ENCODE results near the gene C5orf46. TPM values are rescaled to one million over a fixed set of nuclear protein-coding genes. Genes with fewer than 3 reads are reported as not detected.

The C5orf46 gene
- total and polyA plus RNA-seq, 2 of the 4 experiments (the other 2 are of a cell fraction) = 1.3 TPM; not detected in 1

DNA sequence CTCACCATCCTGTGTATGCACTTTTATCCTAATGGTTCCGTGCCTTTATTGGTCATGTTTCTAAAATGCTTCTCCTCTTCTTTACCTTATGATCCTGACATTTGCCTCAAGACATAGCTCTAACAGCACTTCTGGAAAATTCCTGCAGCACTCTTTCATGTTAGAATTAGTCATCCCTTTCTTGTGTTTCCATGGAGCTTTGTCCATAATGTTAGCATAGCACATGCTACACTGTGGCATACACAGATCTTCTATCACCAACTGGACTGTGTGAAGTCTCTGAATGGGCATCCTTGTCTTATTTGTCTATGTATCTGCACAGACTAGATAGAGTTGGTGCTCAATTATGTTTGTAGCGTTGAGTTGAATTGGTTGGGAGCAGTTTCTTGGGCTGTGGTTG, 25.9 kb downstream of the C5orf46 start:
- H4K5ac ChIP-seq (ENCODE audit: low read depth, low read length) = no peak overlapping the region
- H2BK120ac ChIP-seq (ENCODE audit: low read depth, low read length) = no peak overlapping the region
- no peak overlapping the region for H3K14ac ChIP-seq (replicated peaks; ENCODE audit: low read depth, low read length)
- no peak overlapping the region for H2AK9ac ChIP-seq (replicated peaks; ENCODE audit: low read depth, low read length, poor library complexity)
- no peak overlapping the region for H3K4me2 ChIP-seq (ENCODE audit: low read depth, low read length)
- no peaks in the 10 kb centered on the region for H3K9me3 ChIP-seq (ENCODE audit: control insufficient read depth, insufficient read depth, low read length)
- no peak overlapping the region for H4K8ac ChIP-seq (ENCODE audit: low read depth in 2 of 2, low read length in 2 of 2)
- H2BK5ac ChIP-seq (ENCODE audit: low read depth, low read length, poor library complexity, severe bottlenecking) = no peak overlapping the region
- no peak overlapping the region for H2BK15ac ChIP-seq (ENCODE audit: low read depth, low read length)
- TF ChIP-seq NFE2L2 (IDR thresholded peaks at IDR 0.05; ENCODE audit: low read depth, low read length) (no peak), CHD1 (IDR thresholded peaks at IDR 0.05; ENCODE audit: low read depth, low read length) (no peak), MXI1 (IDR thresholded peaks at IDR 0.05; ENCODE audit: borderline replicate concordance, low read depth, low read length) (no peak), CEBPB (IDR thresholded peaks at IDR 0.05; ENCODE audit: low read depth, low read length) (no peak), MAFK (IDR thresholded peaks at IDR 0.05; ENCODE audit: low read depth, low read length) (no peak), FOS (IDR thresholded peaks at IDR 0.05; ENCODE audit: low read depth, low read length) (no peak), RFX5 (IDR thresholded peaks at IDR 0.05; ENCODE audit: low read depth, low read length) (no peak), RAD21 (IDR thresholded peaks at IDR 0.05; ENCODE audit: low read length) (no peak), RCOR1 (IDR thresholded peaks at IDR 0.05; ENCODE audit: insufficient replicate concordance, low read length) (no peak), BHLHE40 (IDR thresholded peaks at IDR 0.05; ENCODE audit: low read depth, low read length) (no peak), SMC3 (IDR thresholded peaks at IDR 0.05; ENCODE audit: low read depth, low read length) (no peak), POLR2A (IDR thresholded peaks at IDR 0.05; ENCODE audit: low read depth, low read length) (no peak), MAZ (IDR thresholded peaks at IDR 0.05; ENCODE audit: borderline replicate concordance, low read depth, low read length) (no peak)
- TF ChIP-seq, protein P1, sequence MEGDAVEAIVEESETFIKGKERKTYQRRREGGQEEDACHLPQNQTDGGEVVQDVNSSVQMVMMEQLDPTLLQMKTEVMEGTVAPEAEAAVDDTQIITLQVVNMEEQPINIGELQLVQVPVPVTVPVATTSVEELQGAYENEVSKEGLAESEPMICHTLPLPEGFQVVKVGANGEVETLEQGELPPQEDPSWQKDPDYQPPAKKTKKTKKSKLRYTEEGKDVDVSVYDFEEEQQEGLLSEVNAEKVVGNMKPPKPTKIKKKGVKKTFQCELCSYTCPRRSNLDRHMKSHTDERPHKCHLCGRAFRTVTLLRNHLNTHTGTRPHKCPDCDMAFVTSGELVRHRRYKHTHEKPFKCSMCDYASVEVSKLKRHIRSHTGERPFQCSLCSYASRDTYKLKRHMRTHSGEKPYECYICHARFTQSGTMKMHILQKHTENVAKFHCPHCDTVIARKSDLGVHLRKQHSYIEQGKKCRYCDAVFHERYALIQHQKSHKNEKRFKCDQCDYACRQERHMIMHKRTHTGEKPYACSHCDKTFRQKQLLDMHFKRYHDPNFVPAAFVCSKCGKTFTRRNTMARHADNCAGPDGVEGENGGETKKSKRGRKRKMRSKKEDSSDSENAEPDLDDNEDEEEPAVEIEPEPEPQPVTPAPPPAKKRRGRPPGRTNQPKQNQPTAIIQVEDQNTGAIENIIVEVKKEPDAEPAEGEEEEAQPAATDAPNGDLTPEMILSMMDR (conservative IDR thresholded peaks at IDR 0.05; ENCODE audit: low read depth, low read length) = no peak
- TF ChIP-seq, protein P2, sequence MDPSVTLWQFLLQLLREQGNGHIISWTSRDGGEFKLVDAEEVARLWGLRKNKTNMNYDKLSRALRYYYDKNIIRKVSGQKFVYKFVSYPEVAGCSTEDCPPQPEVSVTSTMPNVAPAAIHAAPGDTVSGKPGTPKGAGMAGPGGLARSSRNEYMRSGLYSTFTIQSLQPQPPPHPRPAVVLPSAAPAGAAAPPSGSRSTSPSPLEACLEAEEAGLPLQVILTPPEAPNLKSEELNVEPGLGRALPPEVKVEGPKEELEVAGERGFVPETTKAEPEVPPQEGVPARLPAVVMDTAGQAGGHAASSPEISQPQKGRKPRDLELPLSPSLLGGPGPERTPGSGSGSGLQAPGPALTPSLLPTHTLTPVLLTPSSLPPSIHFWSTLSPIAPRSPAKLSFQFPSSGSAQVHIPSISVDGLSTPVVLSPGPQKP (IDR thresholded peaks at IDR 0.05; ENCODE audit: borderline replicate concordance, low read depth, low read length) = no peak
- TF ChIP-seq, protein P3, sequence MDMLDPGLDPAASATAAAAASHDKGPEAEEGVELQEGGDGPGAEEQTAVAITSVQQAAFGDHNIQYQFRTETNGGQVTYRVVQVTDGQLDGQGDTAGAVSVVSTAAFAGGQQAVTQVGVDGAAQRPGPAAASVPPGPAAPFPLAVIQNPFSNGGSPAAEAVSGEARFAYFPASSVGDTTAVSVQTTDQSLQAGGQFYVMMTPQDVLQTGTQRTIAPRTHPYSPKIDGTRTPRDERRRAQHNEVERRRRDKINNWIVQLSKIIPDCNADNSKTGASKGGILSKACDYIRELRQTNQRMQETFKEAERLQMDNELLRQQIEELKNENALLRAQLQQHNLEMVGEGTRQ (IDR thresholded peaks at IDR 0.05; ENCODE audit: low read depth, low read length) = no peak
- H3K27ac ChIP-seq (ENCODE audit: insufficient read depth, low read length) = no peak overlapping the region
- in situ Hi-C loops (cut with MboI; ENCODE audit: low sequenced_read_pairs) = no loop called here
- intact Hi-C loops (cut with micrococcal nuclease) = loop anchor here (10.0 kb wide), 1 partner anchor 244 kb away; no protein-coding TSS in a partner anchor
- H3K4me3 ChIP-seq (ENCODE audit: insufficient read depth, low read depth, low read length) = no peak overlapping the region
- POLR2A ChIA-PET (ENCODE audit: unreplicated experiment) = no interaction called here
- H2BK20ac ChIP-seq (ENCODE audit: low read depth, low read length) = no peak overlapping the region
- H3K18ac ChIP-seq (ENCODE audit: low read depth, low read length) = no peak overlapping the region
- H3K4me1 ChIP-seq (ENCODE audit: control insufficient read depth, insufficient read depth, low read length) = no peaks in the 10 kb centered on the region
- H3K36me3 ChIP-seq (ENCODE audit: control insufficient read depth, insufficient read depth, low read length) = no peaks in the 10 kb centered on the region
- no peak for DNase-seq
- no peak overlapping the region for H3K56ac ChIP-seq (ENCODE audit: extremely low read depth, insufficient read depth, low read length)
- 50% methylated on average over 1 of the region's 2 CpGs; no CpG with 5 or more reads in 1 of the 2 experiments for WGBS, 2 experiments (ENCODE audit: extremely low coverage in 2 of 2, insufficient read length in 1 of 2)
- H3K23ac ChIP-seq (ENCODE audit: low read depth, low read length) = no peak overlapping the region
- no peak overlapping the region for H4K91ac ChIP-seq (ENCODE audit: insufficient read depth, low read depth, low read length)
- H4K20me1 ChIP-seq (ENCODE audit: insufficient read depth, low read length) = no peaks in the 10 kb centered on the region
- no peak overlapping the region for H3K4ac ChIP-seq (ENCODE audit: low read depth, low read length)
- no peaks in the 10 kb centered on the region for H3K79me1 ChIP-seq (ENCODE audit: low read depth in 1 of 2, low read length in 2 of 2)
- H3K9me1 ChIP-seq (ENCODE audit: insufficient read depth, low read length) = no peaks in the 10 kb centered on the region
- no peak overlapping the region for H2AK5ac ChIP-seq (ENCODE audit: low read depth, low read length)
- no TSS peak for BruUV-seq (replicated peaks)
- no peak for ATAC-seq (ENCODE audit: low read depth)
- no peak overlapping the region for H2AFZ ChIP-seq (replicated peaks; ENCODE audit: low read length, poor library complexity)
- dilution Hi-C loops (cut with HindIII; ENCODE audit: low sequenced_read_pairs, unreplicated experiment) = no loop called here
- H3K27me3 ChIP-seq (ENCODE audit: control insufficient read depth, insufficient read depth, low read length) = no peaks in the 10 kb centered on the region
- CTCF ChIA-PET = no interaction called here
- no peak overlapping the region for H3K9ac ChIP-seq (ENCODE audit: low read depth, low read length)

All from IMR-90 (cell line).